Thoracic aorta (tissue), 2 donors: ENCODE results near the gene MASP2. TPM values are rescaled to one million over a fixed set of nuclear protein-coding genes. Genes with fewer than 3 reads are reported as not detected.
"Not testable (repeated sequence)": the region's sequence is repeated elsewhere in the genome, so short reads cannot be mapped to it uniquely, and the experiment has no call there.

Source experiments
- ATAC-seq: fragments of 150-250 bp; one replicate; pipeline ENCODE4 v1.8.0; 2017; ENCODE audit warnings: low read depth; ENCODE audit not compliant: insufficient number of reproducible peaks, low FRiP score
- DNase-seq: peaks from one replicate; pipeline ENCODE4 v3.0.0-alpha.2; 2020; ENCODE audit warnings: low spot score
- H3K27ac ChIP-seq, 2 donors: fragments of 200-600 bp; sonication (generic); 1 replicate in 1 of 2; 2 replicates in 1 of 2; pipeline ENCODE4 v1.5.1; 2016; ENCODE audit warnings: mild to moderate bottlenecking in 2 of 2, moderate library complexity in 2 of 2
- H3K27me3 ChIP-seq: fragments of 200-600 bp; sonication (generic); replicated peaks from 2 replicates; pipeline ENCODE4 v1.6.0; 2016; ENCODE audit warnings: mild to moderate bottlenecking; ENCODE audit not compliant: insufficient read depth
- H3K36me3 ChIP-seq: fragments of 200-600 bp; sonication (generic); one replicate; pipeline ENCODE4 v1.5.1; 2016
- H3K4me1 ChIP-seq, 2 donors: fragments of 200-600 bp; sonication (generic); 1 replicate in 1 of 2; 2 replicates in 1 of 2; pipeline versions ENCODE4 v1.5.1 to v1.6.0; 2016; ENCODE audit warnings: low read depth in 2 of 2, mild to moderate bottlenecking in 1 of 2; ENCODE audit not compliant: control insufficient read depth in 1 of 2
- H3K4me3 ChIP-seq: fragments of 200-600 bp; sonication (generic); 2 replicates; pipeline ENCODE4 v1.5.1; 2016; ENCODE audit warnings: mild to moderate bottlenecking
- H3K9me3 ChIP-seq: fragments of 200-600 bp; sonication (generic); 2 replicates; pipeline ENCODE4 v1.5.1; 2016
- total RNA-seq, 2 donors: library from RNA; depleted of rRNA; stranded (reverse); fragments of >200 nt; gene quantifications; one replicate each; pipeline versions ENCODE4 v1.1.0 to v1.2.3, GENCODE V29; 2016
- TF ChIP-seq, protein P1 (sequence below): fragments of 200-600 bp; sonication (generic); IDR thresholded peaks from one replicate; pipeline ENCODE4 v1.5.1; 2019; ENCODE audit warnings: antibody characterized with exemption

MASP2 gene
- total RNA-seq, 2 donors from 2014 or later: not detected

DNA sequence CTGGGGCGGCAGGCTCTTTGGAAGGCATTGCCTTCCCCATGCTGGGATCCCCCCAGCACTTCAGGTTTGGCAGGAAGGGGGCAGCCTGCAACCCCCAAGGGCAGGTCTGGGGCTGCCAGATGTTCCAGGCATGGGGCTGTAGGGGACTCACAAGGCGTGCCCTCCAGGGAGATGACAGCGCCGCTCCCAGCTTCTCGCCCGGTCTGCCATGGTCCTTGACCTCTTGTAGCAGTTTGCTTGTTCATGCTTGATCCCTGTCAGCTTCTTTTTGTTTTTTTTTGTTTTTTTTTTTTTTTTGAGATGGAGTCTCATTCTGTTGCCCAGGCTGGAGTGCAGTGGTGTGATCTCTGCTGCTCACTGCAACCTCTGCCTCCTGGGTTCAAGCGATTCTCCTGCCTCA is 56.2 kb downstream of the MASP2 start:
- no peaks in the 10 kb centered on the region for H3K27me3 ChIP-seq
- no peaks in the 10 kb centered on the region for H3K36me3 ChIP-seq
- H3K4me3 ChIP-seq: no peak overlapping the region
- no peaks in the 10 kb centered on the region for H3K9me3 ChIP-seq
- ATAC-seq: no peak
- H3K4me1 ChIP-seq: no peaks in the 10 kb centered on the region
- no peak for DNase-seq
- no peak overlapping the region for H3K27ac ChIP-seq
- TF ChIP-seq, protein P1, sequence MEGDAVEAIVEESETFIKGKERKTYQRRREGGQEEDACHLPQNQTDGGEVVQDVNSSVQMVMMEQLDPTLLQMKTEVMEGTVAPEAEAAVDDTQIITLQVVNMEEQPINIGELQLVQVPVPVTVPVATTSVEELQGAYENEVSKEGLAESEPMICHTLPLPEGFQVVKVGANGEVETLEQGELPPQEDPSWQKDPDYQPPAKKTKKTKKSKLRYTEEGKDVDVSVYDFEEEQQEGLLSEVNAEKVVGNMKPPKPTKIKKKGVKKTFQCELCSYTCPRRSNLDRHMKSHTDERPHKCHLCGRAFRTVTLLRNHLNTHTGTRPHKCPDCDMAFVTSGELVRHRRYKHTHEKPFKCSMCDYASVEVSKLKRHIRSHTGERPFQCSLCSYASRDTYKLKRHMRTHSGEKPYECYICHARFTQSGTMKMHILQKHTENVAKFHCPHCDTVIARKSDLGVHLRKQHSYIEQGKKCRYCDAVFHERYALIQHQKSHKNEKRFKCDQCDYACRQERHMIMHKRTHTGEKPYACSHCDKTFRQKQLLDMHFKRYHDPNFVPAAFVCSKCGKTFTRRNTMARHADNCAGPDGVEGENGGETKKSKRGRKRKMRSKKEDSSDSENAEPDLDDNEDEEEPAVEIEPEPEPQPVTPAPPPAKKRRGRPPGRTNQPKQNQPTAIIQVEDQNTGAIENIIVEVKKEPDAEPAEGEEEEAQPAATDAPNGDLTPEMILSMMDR: no peak

- H3K27me3 ChIP-seq, DNase-seq, H3K9me3 ChIP-seq, H3K4me1 ChIP-seq, H3K36me3 ChIP-seq, H3K27ac ChIP-seq, H3K4me3 ChIP-seq, ATAC-seq: not testable (repeated sequence)
These were observed 57.0 kb downstream of the MASP2 start for GRCh38 chr1:10989920-10990516.

GRCh38 chr1:10989095-10989494 is 57.9 kb downstream of the MASP2 start:
- ATAC-seq: no peak
- no peaks in the 10 kb centered on the region for H3K36me3 ChIP-seq
- TF ChIP-seq, protein P1: no peak

GRCh38 chr1:10987840-10988417 is 59.1 kb downstream of the MASP2 start:
- TF ChIP-seq, protein P1: no peak
- DNase-seq: no peak
- no peak overlapping the region for H3K27ac ChIP-seq
- no peaks in the 10 kb centered on the region for H3K27me3 ChIP-seq
- no peak overlapping the region for H3K4me3 ChIP-seq
- no peak for ATAC-seq
- H3K36me3 ChIP-seq: no peaks in the 10 kb centered on the region
- H3K4me1 ChIP-seq: no peaks in the 10 kb centered on the region
- H3K9me3 ChIP-seq: no peaks in the 10 kb centered on the region

More at GRCh38 chr1:10989095-10989494, 57.9 kb downstream of the MASP2 start:
- H3K4me1 ChIP-seq: no peaks in the 10 kb centered on the region
- H3K27ac ChIP-seq: no peak overlapping the region
- no peak for DNase-seq
- H3K4me3 ChIP-seq: no peak overlapping the region
- no peaks in the 10 kb centered on the region for H3K9me3 ChIP-seq
- H3K27me3 ChIP-seq: no peaks in the 10 kb centered on the region

GRCh38 chr1:10986525-10986890 is 60.5 kb downstream of the MASP2 start:
- Histone ChIP-seq H3K9me3 (no peaks in the 10 kb centered on the region), H3K27ac (no peak overlapping the region), H3K27me3 (no peaks in the 10 kb centered on the region), H3K4me3 (no peak overlapping the region), H3K36me3 (no peaks in the 10 kb centered on the region), H3K4me1 (no peaks in the 10 kb centered on the region)
- TF ChIP-seq, protein P1: no peak
- no peak for ATAC-seq
- no peak for DNase-seq
